ENCODE measurements around the gene TCTN2.

DNA sequence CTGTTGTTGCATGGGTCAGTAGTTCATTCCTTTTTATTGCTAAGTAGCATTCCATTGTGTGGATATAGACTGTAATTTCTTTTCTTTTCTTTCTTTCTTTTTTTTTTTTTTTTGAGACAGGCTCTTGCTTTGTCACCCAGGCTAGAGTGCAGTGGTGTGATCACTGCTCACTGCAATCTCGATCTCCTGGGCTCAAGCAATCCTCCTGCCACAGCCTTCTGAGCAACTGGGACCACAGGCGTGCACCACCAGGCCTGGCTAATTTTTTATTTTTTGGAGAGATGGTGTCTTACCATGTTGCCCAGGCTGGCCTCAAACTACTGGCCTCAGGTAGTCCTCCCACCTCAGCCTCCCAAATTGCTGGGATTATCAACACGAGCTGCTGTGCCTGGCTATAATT lies 46.4 kb downstream of the TCTN2 start:
- no peak for TF ChIP-seq ZFX (IDR thresholded peaks at IDR 0.05)
- no peak for TF ChIP-seq SRF (IDR thresholded peaks at IDR 0.05; ENCODE audit: low read depth)
- TF ChIP-seq, protein P1, sequence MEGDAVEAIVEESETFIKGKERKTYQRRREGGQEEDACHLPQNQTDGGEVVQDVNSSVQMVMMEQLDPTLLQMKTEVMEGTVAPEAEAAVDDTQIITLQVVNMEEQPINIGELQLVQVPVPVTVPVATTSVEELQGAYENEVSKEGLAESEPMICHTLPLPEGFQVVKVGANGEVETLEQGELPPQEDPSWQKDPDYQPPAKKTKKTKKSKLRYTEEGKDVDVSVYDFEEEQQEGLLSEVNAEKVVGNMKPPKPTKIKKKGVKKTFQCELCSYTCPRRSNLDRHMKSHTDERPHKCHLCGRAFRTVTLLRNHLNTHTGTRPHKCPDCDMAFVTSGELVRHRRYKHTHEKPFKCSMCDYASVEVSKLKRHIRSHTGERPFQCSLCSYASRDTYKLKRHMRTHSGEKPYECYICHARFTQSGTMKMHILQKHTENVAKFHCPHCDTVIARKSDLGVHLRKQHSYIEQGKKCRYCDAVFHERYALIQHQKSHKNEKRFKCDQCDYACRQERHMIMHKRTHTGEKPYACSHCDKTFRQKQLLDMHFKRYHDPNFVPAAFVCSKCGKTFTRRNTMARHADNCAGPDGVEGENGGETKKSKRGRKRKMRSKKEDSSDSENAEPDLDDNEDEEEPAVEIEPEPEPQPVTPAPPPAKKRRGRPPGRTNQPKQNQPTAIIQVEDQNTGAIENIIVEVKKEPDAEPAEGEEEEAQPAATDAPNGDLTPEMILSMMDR (IDR thresholded peaks at IDR 0.05 in 2 of 3, conservative IDR thresholded peaks at IDR 0.05 in 1 of 3; ENCODE audit: borderline replicate concordance in 1 of 3, insufficient read depth in 1 of 3, low read depth in 2 of 3, low read length in 2 of 3) = no peak
- TF ChIP-seq, protein P2, sequence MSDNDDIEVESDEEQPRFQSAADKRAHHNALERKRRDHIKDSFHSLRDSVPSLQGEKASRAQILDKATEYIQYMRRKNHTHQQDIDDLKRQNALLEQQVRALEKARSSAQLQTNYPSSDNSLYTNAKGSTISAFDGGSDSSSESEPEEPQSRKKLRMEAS (IDR thresholded peaks at IDR 0.05) = no peak
- no peak for TF ChIP-seq ZNF274 (IDR thresholded peaks at IDR 0.05; ENCODE audit: low read depth, low read length)
- no peak for TF ChIP-seq EZH2phosphoT487 (IDR thresholded peaks at IDR 0.05; ENCODE audit: borderline replicate concordance)
- no peak for TF ChIP-seq RAD21 (IDR thresholded peaks at IDR 0.05; ENCODE audit: low read depth)
- TF ChIP-seq EZH2 (IDR thresholded peaks at IDR 0.05) = no peak
- TF ChIP-seq, protein P3, sequence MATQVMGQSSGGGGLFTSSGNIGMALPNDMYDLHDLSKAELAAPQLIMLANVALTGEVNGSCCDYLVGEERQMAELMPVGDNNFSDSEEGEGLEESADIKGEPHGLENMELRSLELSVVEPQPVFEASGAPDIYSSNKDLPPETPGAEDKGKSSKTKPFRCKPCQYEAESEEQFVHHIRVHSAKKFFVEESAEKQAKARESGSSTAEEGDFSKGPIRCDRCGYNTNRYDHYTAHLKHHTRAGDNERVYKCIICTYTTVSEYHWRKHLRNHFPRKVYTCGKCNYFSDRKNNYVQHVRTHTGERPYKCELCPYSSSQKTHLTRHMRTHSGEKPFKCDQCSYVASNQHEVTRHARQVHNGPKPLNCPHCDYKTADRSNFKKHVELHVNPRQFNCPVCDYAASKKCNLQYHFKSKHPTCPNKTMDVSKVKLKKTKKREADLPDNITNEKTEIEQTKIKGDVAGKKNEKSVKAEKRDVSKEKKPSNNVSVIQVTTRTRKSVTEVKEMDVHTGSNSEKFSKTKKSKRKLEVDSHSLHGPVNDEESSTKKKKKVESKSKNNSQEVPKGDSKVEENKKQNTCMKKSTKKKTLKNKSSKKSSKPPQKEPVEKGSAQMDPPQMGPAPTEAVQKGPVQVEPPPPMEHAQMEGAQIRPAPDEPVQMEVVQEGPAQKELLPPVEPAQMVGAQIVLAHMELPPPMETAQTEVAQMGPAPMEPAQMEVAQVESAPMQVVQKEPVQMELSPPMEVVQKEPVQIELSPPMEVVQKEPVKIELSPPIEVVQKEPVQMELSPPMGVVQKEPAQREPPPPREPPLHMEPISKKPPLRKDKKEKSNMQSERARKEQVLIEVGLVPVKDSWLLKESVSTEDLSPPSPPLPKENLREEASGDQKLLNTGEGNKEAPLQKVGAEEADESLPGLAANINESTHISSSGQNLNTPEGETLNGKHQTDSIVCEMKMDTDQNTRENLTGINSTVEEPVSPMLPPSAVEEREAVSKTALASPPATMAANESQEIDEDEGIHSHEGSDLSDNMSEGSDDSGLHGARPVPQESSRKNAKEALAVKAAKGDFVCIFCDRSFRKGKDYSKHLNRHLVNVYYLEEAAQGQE (IDR thresholded peaks at IDR 0.05; ENCODE audit: low read depth) = no peak
- no peak for TF ChIP-seq JUND (IDR thresholded peaks at IDR 0.05)
- TF ChIP-seq POLR2AphosphoS5 (IDR thresholded peaks at IDR 0.05; ENCODE audit: low read depth, low read length) = no peak
- no peak for TF ChIP-seq EGR1 (IDR thresholded peaks at IDR 0.05; ENCODE audit: low read depth)
- no peak for TF ChIP-seq CBX3 (IDR thresholded peaks at IDR 0.05; ENCODE audit: low read depth)

Data from HCT116 (cell line).